IMR-90 (cell line): ENCODE data around the gene CDC42BPA. TPM values are rescaled to one million over a fixed set of nuclear protein-coding genes. Genes with fewer than 3 reads are reported as not detected.

Experiments used
- ATAC-seq: fragments of 200-7000 bp; cut with Tn5 transposase; 2 replicates; pipeline ENCODE4 v1.9.1; 2020; ENCODE audit warnings: low read depth, mild to moderate bottlenecking, moderate library complexity
- BruUV-seq: library from RNA; stranded (reverse); fragments of 400-500 nt; replicated peaks from 2 replicates; lab custom pipeline; 2021; lab: Mats Ljungman, UMichigan
- CTCF ChIA-PET: fragments of 300-600 bp; formaldehyde crosslinking; extraction: SDS; loops from one replicate; lab custom pipeline; 2021; ENCODE audit warnings: antibody characterized with exemption; lab: Yijun Ruan, JAX
- POLR2A ChIA-PET: fragments of 300-600 bp; sonication (Branson Sonifier 250); formaldehyde crosslinking; loops from one replicate; lab custom pipeline; 2022; ENCODE audit warnings: antibody characterized with exemption; ENCODE audit not compliant: unreplicated experiment; lab: Charles Lee
- DNase-seq: peaks from one replicate; pipeline ENCODE4 v3.0.0; 2013
- H2AFZ ChIP-seq: replicated peaks from 2 replicates; pipeline ENCODE3; 2013; ENCODE audit warnings: low read length, mild to moderate bottlenecking; ENCODE audit not compliant: poor library complexity
- H2AK5ac ChIP-seq: 2 replicates; pipeline ENCODE4 v1.6.1; 2013; ENCODE audit warnings: low read depth, low read length, inconsistent platforms
- H2AK9ac ChIP-seq: replicated peaks from 2 replicates; pipeline ENCODE3; 2013; ENCODE audit warnings: mild to moderate bottlenecking, low read depth, low read length, moderate library complexity; ENCODE audit not compliant: poor library complexity
- H2BK120ac ChIP-seq: 2 replicates; pipeline ENCODE4 v1.6.1; 2013; ENCODE audit warnings: low read depth, low read length, inconsistent platforms
- H2BK15ac ChIP-seq: 3 replicates; pipeline ENCODE4 v1.6.1; 2013; ENCODE audit warnings: low read depth, low read length, inconsistent platforms
- H2BK20ac ChIP-seq: 2 replicates; pipeline ENCODE4 v1.6.1; 2013; ENCODE audit warnings: low read depth, mild to moderate bottlenecking, inconsistent platforms, low read length, moderate library complexity
- H2BK5ac ChIP-seq: 2 replicates; pipeline ENCODE4 v1.6.1; 2013; ENCODE audit warnings: mild to moderate bottlenecking, low read depth, low read length, inconsistent platforms; ENCODE audit not compliant: poor library complexity, severe bottlenecking
- H3K14ac ChIP-seq: replicated peaks from 2 replicates; pipeline ENCODE4 v1.6.1; 2013; ENCODE audit warnings: low read depth, low read length, inconsistent platforms
- H3K18ac ChIP-seq: 2 replicates; pipeline ENCODE4 v1.6.1; 2013; ENCODE audit warnings: low read depth, low read length, control low read depth
- H3K23ac ChIP-seq: 2 replicates; pipeline ENCODE4 v1.6.1; 2013; ENCODE audit warnings: low read depth, low read length, inconsistent platforms
- H3K27ac ChIP-seq: 2 replicates; pipeline ENCODE4 v1.5.1; 2013; ENCODE audit warnings: mild to moderate bottlenecking, control low read depth, low read length; ENCODE audit not compliant: insufficient read depth
- H3K27me3 ChIP-seq: 2 replicates; pipeline ENCODE4 v1.6.1; 2013; ENCODE audit warnings: low read length; ENCODE audit not compliant: control insufficient read depth, insufficient read depth
- H3K36me3 ChIP-seq: 2 replicates; pipeline ENCODE4 v1.6.1; 2013; ENCODE audit warnings: low read length, mixed read lengths; ENCODE audit not compliant: control insufficient read depth, insufficient read depth
- H3K4ac ChIP-seq: 2 replicates; pipeline ENCODE4 v1.6.1; 2013; ENCODE audit warnings: low read depth, low read length, inconsistent platforms
- H3K4me1 ChIP-seq: 2 replicates; pipeline ENCODE4 v1.6.1; 2013; ENCODE audit warnings: low read length, mixed read lengths; ENCODE audit not compliant: control insufficient read depth, insufficient read depth
- H3K4me2 ChIP-seq: 2 replicates; pipeline ENCODE4 v1.6.1; 2013; ENCODE audit warnings: low read depth, mild to moderate bottlenecking, control low read depth, low read length, moderate library complexity
- H3K4me3 ChIP-seq: 2 replicates; pipeline ENCODE4 v1.5.1; 2013; ENCODE audit warnings: low read depth, mild to moderate bottlenecking, control low read depth, low read length, moderate library complexity; ENCODE audit not compliant: insufficient read depth
- H3K56ac ChIP-seq: 2 replicates; pipeline ENCODE4 v1.6.1; 2013; ENCODE audit warnings: low read length, inconsistent platforms; ENCODE audit not compliant: insufficient read depth; ENCODE audit errors: extremely low read depth
- H3K79me1 ChIP-seq, 2 experiments: 2 replicates each; pipeline ENCODE4 v1.6.1; 2013; ENCODE audit warnings: low read length in 2 of 2, inconsistent platforms in 1 of 2, low read depth in 1 of 2
- H3K9ac ChIP-seq: 2 replicates; pipeline ENCODE4 v1.6.1; 2013; ENCODE audit warnings: low read depth, low read length, control low read depth
- H3K9me1 ChIP-seq: 2 replicates; pipeline ENCODE4 v1.6.1; 2013; ENCODE audit warnings: low read length, inconsistent platforms; ENCODE audit not compliant: insufficient read depth
- H3K9me3 ChIP-seq: 2 replicates; pipeline ENCODE4 v1.6.1; 2013; ENCODE audit warnings: low read length; ENCODE audit not compliant: control insufficient read depth, insufficient read depth
- H4K20me1 ChIP-seq: 2 replicates; pipeline ENCODE4 v1.6.1; 2013; ENCODE audit warnings: low read length, inconsistent platforms; ENCODE audit not compliant: insufficient read depth
- H4K5ac ChIP-seq: 2 replicates; pipeline ENCODE4 v1.6.1; 2013; ENCODE audit warnings: mild to moderate bottlenecking, low read depth, low read length, control low read depth
- H4K8ac ChIP-seq, 2 experiments: 2 replicates each; pipeline ENCODE4 v1.6.1; 2013; ENCODE audit warnings: low read depth in 2 of 2, low read length in 2 of 2, control low read depth in 1 of 2, inconsistent platforms in 1 of 2
- H4K91ac ChIP-seq: 2 replicates; pipeline ENCODE4 v1.6.1; 2013; ENCODE audit warnings: low read depth, low read length, inconsistent platforms; ENCODE audit not compliant: insufficient read depth
- BHLHE40 ChIP-seq: fragments of 150-350 bp; IDR thresholded peaks from 2 replicates; pipeline ENCODE4 v1.6.1; 2016; ENCODE audit warnings: mild to moderate bottlenecking, low read depth, low read length
- CEBPB ChIP-seq: IDR thresholded peaks from 2 replicates; pipeline ENCODE4 v1.6.1; 2012; ENCODE audit warnings: low read depth, low read length, improper control_type of control experiment
- CHD1 ChIP-seq: IDR thresholded peaks from 2 replicates; pipeline ENCODE4 v1.6.1; 2012; ENCODE audit warnings: low read depth, low read length, improper control_type of control experiment
- FOS ChIP-seq: fragments of 150-350 bp; IDR thresholded peaks from 2 replicates; pipeline ENCODE4 v1.6.1; 2016; ENCODE audit warnings: low read depth, low read length
- MAFK ChIP-seq: IDR thresholded peaks from 2 replicates; pipeline ENCODE4 v1.6.1; 2012; ENCODE audit warnings: low read depth, low read length, improper control_type of control experiment
- MAZ ChIP-seq: IDR thresholded peaks from 2 replicates; pipeline ENCODE4 v1.6.1; 2012; ENCODE audit warnings: low read depth, mild to moderate bottlenecking, low read length, improper control_type of control experiment, moderate library complexity, borderline replicate concordance
- MXI1 ChIP-seq: IDR thresholded peaks from 2 replicates; pipeline ENCODE4 v1.6.1; 2012; ENCODE audit warnings: low read depth, mild to moderate bottlenecking, low read length, moderate library complexity, borderline replicate concordance
- NFE2L2 ChIP-seq: fragments of 150-350 bp; IDR thresholded peaks from 2 replicates; pipeline ENCODE4 v1.6.1; 2016; ENCODE audit warnings: low read depth, mild to moderate bottlenecking, low read length
- POLR2A ChIP-seq: IDR thresholded peaks from 2 replicates; pipeline ENCODE4 v1.6.1; 2012; ENCODE audit warnings: mild to moderate bottlenecking, low read depth, low read length
- RAD21 ChIP-seq: IDR thresholded peaks from 2 replicates; pipeline ENCODE4 v1.6.1; 2012; ENCODE audit warnings: low read length, improper control_type of control experiment
- RCOR1 ChIP-seq: IDR thresholded peaks from 2 replicates; pipeline ENCODE4 v1.6.1; 2012; ENCODE audit warnings: mild to moderate bottlenecking, low read length, improper control_type of control experiment; ENCODE audit not compliant: insufficient replicate concordance
- RFX5 ChIP-seq: IDR thresholded peaks from 2 replicates; pipeline ENCODE4 v1.8.0; 2012; ENCODE audit warnings: low read depth, mild to moderate bottlenecking, low read length, moderate library complexity
- SMC3 ChIP-seq: fragments of 150-350 bp; IDR thresholded peaks from 2 replicates; pipeline ENCODE4 v1.6.1; 2016; ENCODE audit warnings: low read depth, mild to moderate bottlenecking, antibody characterized with exemption, low read length, moderate library complexity
- USF2 ChIP-seq: fragments of 150-350 bp; IDR thresholded peaks from 2 replicates; pipeline ENCODE4 v1.6.1; 2017; ENCODE audit warnings: mild to moderate bottlenecking, antibody characterized with exemption, low read length, low read depth
- WGBS, 2 experiments: methylation state at CpG; one replicate each; pipeline versions ENCODE4 v1.1.5 to v1.1.7; 2013; ENCODE audit warnings: missing lambda C conversion rate in 2 of 2; ENCODE audit not compliant: insufficient read length in 1 of 2; ENCODE audit errors: extremely low coverage in 2 of 2; 5-methylcytosine and 5-hydroxymethylcytosine counted together
- dilution Hi-C: fragments of 300-500 bp; cut with HindIII; formaldehyde crosslinking; loops from one replicate; pipeline ENCODE4 v1.14.3; 2018; ENCODE audit warnings: low sequenced_read_pairs; ENCODE audit not compliant: unreplicated experiment
- in situ Hi-C: fragments of 300-500 bp; cut with MboI; formaldehyde crosslinking; loops from 3 replicates; pipeline ENCODE4 v1.14.3; 2019; ENCODE audit warnings: low sequenced_read_pairs, inconsistent platforms, mixed read lengths
- intact Hi-C: fragments of 100-400 bp; cut with micrococcal nuclease; formaldehyde crosslinking; loops from 2 replicates; pipeline ENCODE4 v1.10.0; 2022
- polyA plus RNA-seq, 3 experiments: library from polyadenylated mRNA; depleted of rRNA; stranded (reverse); fragments of >200 nt; gene quantifications; 2 replicates each; pipeline ENCODE4 v1.2.3, GENCODE V29; 2012; ENCODE audit warnings: low replicate concordance in 1 of 3
- total RNA-seq: library from RNA; depleted of rRNA; stranded (reverse); fragments of >200 nt; gene quantifications from 2 replicates; pipeline ENCODE4 v1.2.3, GENCODE V29; 2012
- TF ChIP-seq, protein P1 (sequence below): conservative IDR thresholded peaks from 2 replicates; pipeline ENCODE4 v1.5.1; 2012; ENCODE audit warnings: mild to moderate bottlenecking, low read depth, low read length, improper control_type of control experiment
- TF ChIP-seq, protein P2 (sequence below): fragments of 150-350 bp; IDR thresholded peaks from 2 replicates; pipeline ENCODE4 v1.6.1; 2016; ENCODE audit warnings: low read depth, mild to moderate bottlenecking, low read length, moderate library complexity, borderline replicate concordance

CDC42BPA gene
- total and polyA plus RNA-seq, 2 of the 4 experiments (the other 2 are of a cell fraction): 9.4 to 27.8 TPM

DNA sequence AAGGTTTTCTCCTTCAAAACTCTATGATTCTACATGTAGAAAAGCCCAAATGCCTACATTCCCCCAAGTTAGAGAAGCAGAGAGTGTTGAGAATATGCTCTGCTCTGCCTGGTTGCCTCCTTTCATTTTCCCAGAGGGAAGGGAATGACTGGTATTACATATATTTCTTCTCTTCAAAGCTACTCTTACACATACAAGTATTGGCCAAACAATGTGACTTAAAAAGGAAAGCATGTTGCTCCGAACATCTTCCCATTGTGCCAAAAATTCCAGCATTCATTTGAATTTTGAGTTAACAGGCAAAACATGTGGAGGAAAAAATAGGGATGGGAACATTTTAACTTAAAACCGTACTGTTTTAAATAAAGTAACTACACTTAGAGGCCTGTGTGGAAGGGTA is 253.0 kb downstream of the CDC42BPA start:
- POLR2A ChIA-PET: no interaction called here
- no CpG with 5 or more reads among the region's 2 CpGs for WGBS, 2 experiments
- no TSS peak for BruUV-seq
- Histone ChIP-seq H2AK9ac (no peak overlapping the region), H3K14ac (no peak overlapping the region), H3K9me3 (no peaks in the 10 kb centered on the region), H3K27ac (no peak overlapping the region), H4K91ac (no peak overlapping the region), H3K18ac (no peak overlapping the region), H3K4me3 (no peak overlapping the region), H4K20me1 (no peaks in the 10 kb centered on the region), H2BK20ac (no peak overlapping the region), H3K9me1 (no peaks in the 10 kb centered on the region), H2AK5ac (no peak overlapping the region), H3K9ac (no peak overlapping the region), H3K79me1 (no peaks in the 10 kb centered on the region; a peak in 1 of 4 replicates), H3K4me1 (no peaks in the 10 kb centered on the region), H3K56ac (no peak overlapping the region), H3K4me2 (no peak overlapping the region), H3K23ac (no peak overlapping the region), H2AFZ (no peak overlapping the region), H4K5ac (no peak overlapping the region), H3K36me3 (peaks cover 1% of the 10 kb centered on the region; the same call in 1 of the 2 replicates), H3K27me3 (no peaks in the 10 kb centered on the region), H4K8ac (no peak overlapping the region), H2BK15ac (no peak overlapping the region), H2BK120ac (no peak overlapping the region), H3K4ac (no peak overlapping the region), H2BK5ac (no peak overlapping the region)
- CTCF ChIA-PET: no interaction called here
- ATAC-seq (no peak), DNase-seq (no peak)
- dilution Hi-C loops: no loop called here
- intact Hi-C loops: no loop called here
- in situ Hi-C loops: no loop called here
- TF ChIP-seq FOS (no peak), POLR2A (no peak), CEBPB (no peak), RAD21 (no peak), USF2 (no peak), RCOR1 (no peak), MAZ (no peak), RFX5 (no peak), SMC3 (no peak), CHD1 (no peak), MAFK (no peak), MXI1 (no peak), BHLHE40 (no peak), NFE2L2 (no peak)
- TF ChIP-seq, protein P1, sequence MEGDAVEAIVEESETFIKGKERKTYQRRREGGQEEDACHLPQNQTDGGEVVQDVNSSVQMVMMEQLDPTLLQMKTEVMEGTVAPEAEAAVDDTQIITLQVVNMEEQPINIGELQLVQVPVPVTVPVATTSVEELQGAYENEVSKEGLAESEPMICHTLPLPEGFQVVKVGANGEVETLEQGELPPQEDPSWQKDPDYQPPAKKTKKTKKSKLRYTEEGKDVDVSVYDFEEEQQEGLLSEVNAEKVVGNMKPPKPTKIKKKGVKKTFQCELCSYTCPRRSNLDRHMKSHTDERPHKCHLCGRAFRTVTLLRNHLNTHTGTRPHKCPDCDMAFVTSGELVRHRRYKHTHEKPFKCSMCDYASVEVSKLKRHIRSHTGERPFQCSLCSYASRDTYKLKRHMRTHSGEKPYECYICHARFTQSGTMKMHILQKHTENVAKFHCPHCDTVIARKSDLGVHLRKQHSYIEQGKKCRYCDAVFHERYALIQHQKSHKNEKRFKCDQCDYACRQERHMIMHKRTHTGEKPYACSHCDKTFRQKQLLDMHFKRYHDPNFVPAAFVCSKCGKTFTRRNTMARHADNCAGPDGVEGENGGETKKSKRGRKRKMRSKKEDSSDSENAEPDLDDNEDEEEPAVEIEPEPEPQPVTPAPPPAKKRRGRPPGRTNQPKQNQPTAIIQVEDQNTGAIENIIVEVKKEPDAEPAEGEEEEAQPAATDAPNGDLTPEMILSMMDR: no peak
- TF ChIP-seq, protein P2, sequence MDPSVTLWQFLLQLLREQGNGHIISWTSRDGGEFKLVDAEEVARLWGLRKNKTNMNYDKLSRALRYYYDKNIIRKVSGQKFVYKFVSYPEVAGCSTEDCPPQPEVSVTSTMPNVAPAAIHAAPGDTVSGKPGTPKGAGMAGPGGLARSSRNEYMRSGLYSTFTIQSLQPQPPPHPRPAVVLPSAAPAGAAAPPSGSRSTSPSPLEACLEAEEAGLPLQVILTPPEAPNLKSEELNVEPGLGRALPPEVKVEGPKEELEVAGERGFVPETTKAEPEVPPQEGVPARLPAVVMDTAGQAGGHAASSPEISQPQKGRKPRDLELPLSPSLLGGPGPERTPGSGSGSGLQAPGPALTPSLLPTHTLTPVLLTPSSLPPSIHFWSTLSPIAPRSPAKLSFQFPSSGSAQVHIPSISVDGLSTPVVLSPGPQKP: no peak
